ENCODE results near the gene ADORA2B. TPM values are rescaled to one million over a fixed set of nuclear protein-coding genes. Genes with fewer than 3 reads are reported as not detected.
A peak's percentile ranks its signal among the peaks of the same experiment; 100 is the strongest.

Gene ADORA2B
- total and polyA plus RNA-seq, 2 experiments from 2014 or later, result 10.3 to 13.7 TPM

DNA sequence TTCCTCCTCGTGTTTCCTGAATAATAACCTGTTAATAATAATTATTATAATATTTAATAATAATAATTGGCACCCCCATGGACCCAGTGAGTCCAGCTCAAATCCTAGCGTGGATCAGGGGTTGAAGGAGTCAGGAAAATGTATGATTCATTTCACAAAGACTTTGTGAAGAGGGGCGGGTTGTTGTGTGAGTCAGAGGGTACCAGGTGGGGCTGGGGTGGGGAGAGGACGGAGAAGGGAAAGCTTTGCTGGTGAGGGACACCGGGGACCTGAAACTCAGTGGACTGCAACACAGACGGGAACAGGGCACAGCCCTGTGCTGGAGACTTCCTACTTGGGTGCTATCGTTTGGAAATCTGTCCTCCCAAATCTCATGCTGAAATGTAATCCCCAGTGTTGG, 3.1 kb upstream of the ADORA2B start:
- H3K4me1 ChIP-seq (ENCODE audit: insufficient read depth), result peaks cover 9% of the 10 kb centered on the region
- no peak overlapping the region for H3K4me2 ChIP-seq (ENCODE audit: unreplicated experiment)
- whole genome bisulfite sequencing, 2 experiments (ENCODE audit: low coverage in 1 of 2, low lambda C conversion rate in 2 of 2, missing lambda C conversion rate in 2 of 2), result 70 to 72% methylated on average over 5 to 7 of the region's 7 CpGs
- no peaks in the 10 kb centered on the region for H3K36me3 ChIP-seq (ENCODE audit: low read depth)
- no peaks in the 10 kb centered on the region for H4K20me1 ChIP-seq (ENCODE audit: insufficient read depth)
- TF ChIP-seq EZH2 (IDR thresholded peaks at IDR 0.05; ENCODE audit: insufficient read depth, poor library complexity, severe bottlenecking), result no peak
- no peak for TF ChIP-seq EZH2phosphoT487 (IDR thresholded peaks at IDR 0.05; ENCODE audit: insufficient read depth, low read depth)
- no peak for DNase-seq
- no peak overlapping the region for H3K4me3 ChIP-seq
- no peaks in the 10 kb centered on the region for H3K27me3 ChIP-seq (replicated peaks; ENCODE audit: insufficient read depth)
- no peaks in the 10 kb centered on the region for H3K79me2 ChIP-seq (ENCODE audit: insufficient read depth)
- no peak overlapping the region for H2AFZ ChIP-seq
- in situ Hi-C loops (cut with MboI), result no loop called here
- peaks cover 13% of the 10 kb centered on the region for H3F3A ChIP-seq (ENCODE audit: insufficient read depth)
- no peak overlapping the region for H3K9ac ChIP-seq
- no peaks in the 10 kb centered on the region for H3K9me2 ChIP-seq (ENCODE audit: insufficient read depth)
- no peaks in the 10 kb centered on the region for H3K9me3 ChIP-seq (ENCODE audit: low read depth)
- H3K27ac ChIP-seq, result no peak overlapping the region

DNA sequence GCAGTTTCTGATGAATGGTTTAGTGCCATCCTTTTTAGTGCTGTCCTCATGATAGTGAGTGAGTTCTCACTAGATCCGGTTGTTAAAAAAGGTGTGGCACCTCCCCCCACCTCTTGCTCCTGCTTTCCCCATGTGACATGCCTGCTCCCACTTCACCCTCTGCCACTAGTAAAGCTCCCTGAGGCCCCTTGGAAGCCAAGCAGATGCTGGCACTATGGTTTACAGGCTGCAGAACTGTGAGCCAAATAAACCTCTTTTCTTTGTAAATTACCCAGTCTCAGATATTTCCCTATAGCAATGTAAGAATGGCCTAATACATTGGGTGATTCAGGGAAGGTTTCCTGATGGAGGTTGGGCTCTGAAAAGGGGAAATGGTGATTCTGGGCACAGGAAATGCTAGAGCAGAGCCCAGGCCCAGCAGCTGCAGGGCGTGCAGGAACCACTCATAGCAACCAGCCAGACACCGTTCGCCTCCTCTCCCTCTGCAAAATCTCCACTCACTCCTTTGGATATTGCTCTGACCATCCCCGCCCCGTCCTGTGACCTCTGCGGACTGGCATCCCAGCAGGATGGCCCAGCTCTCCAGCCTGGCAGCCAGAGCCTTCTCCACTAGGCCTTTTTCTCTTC, 2.6 kb upstream of the ADORA2B start:
- WGBS, 2 experiments (ENCODE audit: low coverage in 1 of 2, low lambda C conversion rate in 2 of 2, missing lambda C conversion rate in 2 of 2), result 94 to 95% methylated on average over 7 of the region's 7 CpGs
- Histone ChIP-seq H3K9me2 (ENCODE audit: insufficient read depth) (no peaks in the 10 kb centered on the region), H4K20me1 (ENCODE audit: insufficient read depth) (no peaks in the 10 kb centered on the region), H3K79me2 (ENCODE audit: insufficient read depth) (no peaks in the 10 kb centered on the region), H3K9me3 (ENCODE audit: low read depth) (no peaks in the 10 kb centered on the region), H3K4me2 (ENCODE audit: unreplicated experiment) (no peak overlapping the region), H3K36me3 (ENCODE audit: low read depth) (no peaks in the 10 kb centered on the region), H3F3A (ENCODE audit: insufficient read depth) (peaks cover 18% of the 10 kb centered on the region), H3K27me3 (replicated peaks; ENCODE audit: insufficient read depth) (no peaks in the 10 kb centered on the region), H3K4me3 (no peak overlapping the region), H3K4me1 (ENCODE audit: insufficient read depth) (peaks cover 14% of the 10 kb centered on the region), H3K27ac (no peak overlapping the region), H3K9ac (no peak overlapping the region), H2AFZ (no peak overlapping the region)
- in situ Hi-C loops (cut with MboI), result no loop called here
- no peak for TF ChIP-seq EZH2 (IDR thresholded peaks at IDR 0.05; ENCODE audit: insufficient read depth, poor library complexity, severe bottlenecking)
- TF ChIP-seq EZH2phosphoT487 (IDR thresholded peaks at IDR 0.05; ENCODE audit: insufficient read depth, low read depth), result no peak
- DNase-seq, result peak; percentile 12

DNA sequence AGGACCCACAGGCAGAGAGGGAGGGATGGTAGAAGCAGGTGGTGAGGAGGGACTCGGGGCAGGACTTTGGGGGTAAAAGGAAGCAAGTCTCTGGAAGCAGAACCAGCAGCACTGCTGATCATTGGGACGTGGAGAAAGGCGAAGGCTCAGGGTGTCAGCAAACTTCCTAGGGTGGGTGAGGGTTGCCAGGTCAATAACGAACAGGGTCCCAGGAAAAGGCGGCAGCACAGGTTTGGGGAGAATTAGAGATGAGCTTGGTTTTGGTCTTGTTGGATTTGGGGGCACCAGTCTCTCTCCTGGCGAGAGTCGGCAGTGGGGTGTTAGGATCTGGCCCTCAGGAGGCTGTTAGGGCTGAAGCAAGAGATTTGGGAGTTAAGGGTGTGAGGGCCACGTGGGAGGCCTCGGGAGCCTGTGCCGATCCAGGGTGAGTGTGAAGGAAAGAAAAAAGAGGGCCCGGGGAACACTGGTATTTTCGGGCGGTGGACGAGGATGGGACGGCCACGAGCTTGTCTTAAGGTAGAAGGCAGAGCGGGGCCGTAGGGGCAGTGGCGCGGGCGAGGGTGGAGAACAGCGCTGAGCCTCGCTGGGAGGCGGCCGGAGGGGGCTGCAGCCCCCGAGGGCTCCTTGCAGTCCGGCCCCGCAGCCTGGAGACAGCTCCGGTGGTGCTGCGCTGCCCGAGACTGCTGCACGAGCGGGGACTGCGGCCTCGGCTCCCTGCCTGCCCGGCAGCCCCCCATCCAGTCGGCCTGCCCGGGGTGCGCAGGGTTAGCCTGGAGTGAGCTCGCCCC, 765 bp upstream of the ADORA2B start:
- no peaks in the 10 kb centered on the region for H4K20me1 ChIP-seq (ENCODE audit: insufficient read depth)
- H3K4me1 ChIP-seq (ENCODE audit: insufficient read depth), result peaks cover 20% of the 10 kb centered on the region
- WGBS, 2 experiments (ENCODE audit: low coverage in 1 of 2, low lambda C conversion rate in 2 of 2, missing lambda C conversion rate in 2 of 2), result 25 to 39% methylated on average over 26 to 38 of the region's 40 CpGs
- H3K27me3 ChIP-seq (replicated peaks; ENCODE audit: insufficient read depth), result no peaks in the 10 kb centered on the region
- no peaks in the 10 kb centered on the region for H3K9me2 ChIP-seq (ENCODE audit: insufficient read depth)
- H3K4me2 ChIP-seq (ENCODE audit: unreplicated experiment), result peak overlapping the region; percentile 77
- peak overlapping the region; percentile 88 for H2AFZ ChIP-seq
- peaks cover 15% of the 10 kb centered on the region for H3K79me2 ChIP-seq (ENCODE audit: insufficient read depth)
- peaks cover 18% of the 10 kb centered on the region for H3F3A ChIP-seq (ENCODE audit: insufficient read depth)
- no peaks in the 10 kb centered on the region for H3K36me3 ChIP-seq (ENCODE audit: low read depth)
- TF ChIP-seq EZH2 (IDR thresholded peaks at IDR 0.05; ENCODE audit: insufficient read depth, poor library complexity, severe bottlenecking) (no peak), EZH2phosphoT487 (IDR thresholded peaks at IDR 0.05; ENCODE audit: insufficient read depth, low read depth) (no peak)
- no peaks in the 10 kb centered on the region for H3K9me3 ChIP-seq (ENCODE audit: low read depth)
- H3K4me3 ChIP-seq, result peak overlapping the region; percentile 78
- in situ Hi-C loops (cut with MboI), result no loop called here
- DNase-seq, result no peak
- peak overlapping the region; percentile 84 for H3K9ac ChIP-seq
- H3K27ac ChIP-seq, result no peak overlapping the region

DNA sequence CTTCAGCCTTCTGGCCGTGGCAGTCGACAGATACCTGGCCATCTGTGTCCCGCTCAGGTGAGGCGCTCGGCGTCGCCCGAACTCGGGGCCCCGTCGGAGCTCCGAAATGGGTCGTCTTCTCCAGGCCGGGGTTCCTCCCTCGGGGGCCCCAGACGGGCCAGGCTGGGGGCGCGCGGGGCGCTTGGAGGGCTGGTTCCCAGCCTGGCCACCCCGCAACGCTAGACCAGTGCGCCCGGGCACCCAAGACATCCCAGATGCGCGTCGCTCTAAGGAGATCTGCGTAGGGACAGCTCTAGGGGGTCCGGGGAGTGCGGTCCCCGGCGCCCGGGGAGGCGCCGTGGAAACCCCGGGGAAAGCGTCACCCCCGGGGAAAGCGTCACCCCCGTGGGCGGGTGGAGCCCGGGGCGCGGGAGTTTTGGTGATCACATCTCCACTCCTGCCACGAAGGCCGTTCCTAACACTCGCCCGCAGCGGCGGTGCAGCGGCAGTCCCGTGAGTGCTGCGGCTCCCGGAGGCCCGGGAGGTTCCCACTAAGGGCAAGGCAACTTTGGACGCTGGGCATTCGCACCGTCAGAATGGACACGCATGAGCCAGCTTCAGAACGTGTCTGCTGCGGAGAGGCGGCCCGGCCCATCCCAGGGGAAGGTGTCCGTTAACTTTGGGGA, 729 bp downstream of the ADORA2B start:
- no peaks in the 10 kb centered on the region for H3K9me3 ChIP-seq (ENCODE audit: low read depth)
- H2AFZ ChIP-seq, result peak overlapping the region; percentile 88
- TF ChIP-seq EZH2 (IDR thresholded peaks at IDR 0.05; ENCODE audit: insufficient read depth, poor library complexity, severe bottlenecking) (no peak), EZH2phosphoT487 (IDR thresholded peaks at IDR 0.05; ENCODE audit: insufficient read depth, low read depth) (no peak)
- H3K27me3 ChIP-seq (replicated peaks; ENCODE audit: insufficient read depth), result no peaks in the 10 kb centered on the region
- peak overlapping the region; percentile 84 for H3K9ac ChIP-seq
- H3K27ac ChIP-seq, result peak overlapping the region; percentile 29; the same call in 1 of the 2 replicates
- H3K9me2 ChIP-seq (ENCODE audit: insufficient read depth), result no peaks in the 10 kb centered on the region
- H3K79me2 ChIP-seq (ENCODE audit: insufficient read depth), result peaks cover 24% of the 10 kb centered on the region
- peak overlapping the region; percentile 77 for H3K4me2 ChIP-seq (ENCODE audit: unreplicated experiment)
- H3K36me3 ChIP-seq (ENCODE audit: low read depth), result no peaks in the 10 kb centered on the region
- peaks cover 20% of the 10 kb centered on the region for H3K4me1 ChIP-seq (ENCODE audit: insufficient read depth)
- no peaks in the 10 kb centered on the region for H4K20me1 ChIP-seq (ENCODE audit: insufficient read depth)
- 2 to 6% methylated on average over 50 to 51 of the region's 64 CpGs for WGBS, 2 experiments (ENCODE audit: low coverage in 1 of 2, low lambda C conversion rate in 2 of 2, missing lambda C conversion rate in 2 of 2)
- DNase-seq, result peak; percentile 69
- peak overlapping the region; percentile 78 for H3K4me3 ChIP-seq
- in situ Hi-C loops (cut with MboI), result no loop called here
- H3F3A ChIP-seq (ENCODE audit: insufficient read depth), result peaks cover 18% of the 10 kb centered on the region

Measured in GM23248 (cell line).